GM21576 (cell line): ENCODE measurements around the gene TGFB3.
"Not testable (repeated sequence)": the region's sequence is repeated elsewhere in the genome, so short reads cannot be mapped to it uniquely, and the experiment has no call there.

Experiments used
- ATAC-seq: cut with Tn5 transposase; IDR thresholded peaks from one replicate; pipeline ENCODE4 v1.9.1; 2021; ENCODE audit warnings: mild to moderate bottlenecking, moderate library complexity; ENCODE audit not compliant: unreplicated experiment

Gene TGFB3

DNA sequence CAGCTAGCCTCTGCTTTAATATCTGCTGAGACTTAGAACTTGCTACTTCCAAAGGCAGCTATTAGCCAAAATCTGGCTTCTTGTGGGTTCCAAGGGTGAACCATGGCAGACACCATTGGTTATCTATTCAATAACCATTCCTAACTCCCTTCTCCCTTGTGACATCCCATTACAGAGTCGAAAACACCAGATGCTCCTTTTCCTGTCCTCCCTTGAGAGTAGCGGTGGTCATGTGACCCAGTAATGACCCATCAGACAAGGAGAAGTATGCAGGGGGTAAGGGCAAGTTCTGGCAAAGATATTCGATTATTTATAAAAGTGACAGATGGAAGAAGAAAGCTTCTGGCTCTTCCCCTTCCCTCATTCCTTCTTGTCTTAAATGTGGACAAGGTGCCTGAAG is 20.1 kb downstream of the TGFB3 start:
- ATAC-seq: no peak

DNA sequence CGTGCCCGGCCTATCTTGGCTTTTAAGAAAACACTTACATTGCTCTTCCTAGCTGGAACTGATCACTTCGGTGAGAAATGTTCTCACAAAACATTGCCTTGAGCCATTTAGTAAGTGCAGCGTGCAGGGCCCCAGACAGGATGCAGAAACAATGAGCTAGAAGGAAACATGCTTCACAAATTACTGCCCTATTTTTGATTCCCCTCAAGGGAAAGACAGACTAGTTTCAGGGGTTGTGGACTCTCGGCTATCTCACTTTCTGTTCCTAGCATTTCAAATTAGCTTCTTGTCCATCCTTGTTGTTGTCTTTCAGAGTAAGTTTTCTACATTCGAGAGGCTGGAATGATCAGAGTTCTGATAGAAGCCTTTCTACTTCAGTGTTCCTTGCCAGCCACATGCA is 21.6 kb downstream of the TGFB3 start:
- peak; percentile 84 for ATAC-seq

DNA sequence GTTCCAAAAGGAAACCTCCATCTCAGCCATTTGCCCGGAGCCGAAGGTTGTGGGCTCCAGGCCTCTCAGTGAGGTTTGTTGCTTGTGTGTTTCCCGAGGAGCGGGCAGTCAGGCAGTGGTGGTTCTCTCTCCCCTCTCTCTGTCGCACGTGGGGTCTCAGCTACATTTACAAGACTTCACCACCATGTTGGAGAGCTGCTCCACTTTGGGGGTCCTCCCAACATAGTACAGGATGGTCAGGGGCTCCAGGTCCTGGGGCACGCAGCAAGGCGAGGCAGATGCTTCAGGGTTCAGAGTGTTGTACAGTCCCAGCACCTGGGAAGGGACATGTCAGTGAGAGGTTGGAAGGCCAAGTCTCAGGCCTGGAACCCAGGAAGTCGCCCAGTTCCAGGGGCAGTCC is 22.8 kb downstream of the TGFB3 start:
- ATAC-seq: no peak

- no peak for ATAC-seq
Measured at GRCh38 chr14:75952489-75952888, 29.3 kb downstream of the TGFB3 start.

DNA sequence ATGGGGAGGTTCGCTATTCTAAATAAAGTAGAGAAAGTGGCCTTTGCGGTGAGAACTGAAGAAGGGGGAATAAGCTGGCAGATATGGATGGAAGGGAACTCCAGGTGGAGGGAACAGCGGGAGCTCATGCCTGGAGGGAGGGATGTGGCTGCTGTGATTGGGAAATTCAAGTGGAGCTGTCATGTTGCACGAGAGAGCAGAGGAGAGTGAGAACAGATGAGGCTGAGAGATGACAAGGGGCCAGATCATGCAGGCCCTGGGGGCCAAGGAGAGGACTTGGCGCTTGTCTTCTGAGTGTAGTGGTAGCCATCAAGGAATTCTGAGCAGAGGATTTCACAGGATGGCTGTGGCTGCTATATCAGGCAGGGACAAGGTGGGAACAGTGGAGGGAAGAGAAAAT is 35.0 kb downstream of the TGFB3 start:
- ATAC-seq: no peak

DNA sequence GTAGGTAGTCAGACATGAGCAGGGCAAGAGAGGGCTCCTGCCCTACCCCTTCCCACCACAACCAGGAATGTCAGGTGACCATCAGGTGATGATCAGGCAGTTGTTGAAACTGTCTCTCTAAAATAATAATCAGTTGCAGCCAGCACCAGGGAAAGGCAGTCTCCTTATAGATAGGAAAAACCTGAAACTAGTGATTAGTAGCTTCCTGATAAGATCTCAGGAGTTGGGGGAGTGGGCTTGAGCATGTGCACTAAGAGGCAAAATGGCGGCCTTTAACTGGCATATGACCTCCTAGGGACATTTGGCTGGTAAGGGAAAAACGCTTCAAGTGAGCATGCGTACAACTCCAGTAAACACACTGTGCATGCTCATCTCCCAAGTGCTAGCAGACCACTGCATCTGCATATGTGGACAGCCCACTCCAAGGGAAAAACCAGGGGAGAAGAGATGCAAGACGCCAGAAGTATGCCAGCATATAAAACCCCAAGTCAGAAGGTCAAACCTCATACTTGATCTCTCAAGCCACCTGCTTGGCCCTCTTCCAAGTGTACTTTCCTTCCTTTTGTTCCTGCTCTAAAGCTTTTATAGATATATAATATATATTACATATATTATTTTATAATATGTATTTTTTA is 37.1 kb downstream of the TGFB3 start:
- no peak for ATAC-seq

DNA sequence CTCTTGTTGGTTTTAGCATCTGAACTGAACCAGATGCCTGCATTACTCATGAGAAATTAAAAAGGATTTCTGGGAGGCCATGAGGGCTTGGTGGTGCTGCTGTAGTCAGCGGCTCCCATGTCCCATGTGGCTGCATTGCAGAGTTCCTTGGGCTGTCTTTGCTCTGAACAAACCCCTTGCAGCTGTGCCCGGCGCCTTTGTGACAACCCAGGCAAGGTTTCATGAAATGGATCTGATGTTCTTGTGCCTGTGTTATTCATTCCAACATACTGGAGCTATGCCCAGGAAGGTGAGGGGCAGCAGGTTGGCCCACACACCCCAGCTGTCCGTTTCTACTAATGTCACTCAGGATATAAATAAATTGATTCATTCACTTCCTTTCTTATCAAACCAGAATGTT is 40.8 kb downstream of the TGFB3 start:
- ATAC-seq: no peak

DNA sequence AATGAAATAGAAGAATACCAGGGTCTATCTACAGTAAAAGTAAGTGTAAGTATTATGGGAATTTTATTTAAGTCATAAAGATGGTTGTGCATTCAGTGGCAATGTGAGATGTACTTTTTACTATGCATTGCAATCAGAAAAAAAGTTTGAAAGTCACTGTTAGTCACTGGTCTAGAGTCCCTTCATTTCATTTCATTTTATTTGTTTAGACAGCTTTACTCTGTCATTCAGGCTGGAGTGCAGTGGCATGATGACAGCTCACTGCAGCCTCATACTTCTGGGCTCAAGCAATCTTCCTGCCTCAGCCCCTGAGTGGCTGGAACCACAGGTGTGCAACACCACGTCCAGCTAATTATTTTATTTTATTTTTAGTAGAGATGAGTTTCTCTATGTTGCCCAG is 42.6 kb downstream of the TGFB3 start:
- no peak for ATAC-seq

DNA sequence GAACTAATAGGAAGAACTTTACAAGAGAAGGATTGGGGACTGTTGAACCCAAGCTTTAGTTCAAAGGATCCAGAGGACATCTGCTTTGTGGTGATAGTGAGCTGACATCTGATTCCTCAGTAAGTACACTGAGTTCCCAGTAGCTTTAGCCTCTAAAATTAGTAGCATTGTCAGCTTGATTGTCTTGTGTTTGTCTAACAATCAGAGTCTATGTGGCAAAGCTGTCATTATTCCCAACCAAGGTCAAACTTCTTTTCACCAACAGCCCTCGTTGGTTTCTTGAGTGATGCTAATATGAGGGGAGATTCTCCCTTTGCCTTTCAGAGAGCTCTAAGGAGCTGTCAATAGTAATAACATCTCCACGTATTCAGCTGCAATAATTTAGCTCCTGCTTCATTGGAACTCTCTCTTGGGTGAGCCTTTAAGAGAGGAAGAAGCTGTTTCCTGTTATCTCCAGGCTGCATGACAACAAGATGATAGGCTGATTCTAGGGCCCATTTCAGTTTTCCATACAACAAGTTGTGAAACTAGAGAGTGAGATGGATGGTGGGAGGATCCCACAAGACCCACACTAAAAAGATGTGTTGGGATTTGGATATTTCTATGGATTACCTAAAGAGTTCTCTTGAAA is 46.7 kb downstream of the TGFB3 start:
- ATAC-seq: no peak

- ATAC-seq: no peak
Measured at GRCh38 chr14:75933712-75934296, 48.0 kb downstream of the TGFB3 start.

- ATAC-seq: no peak
Measured at GRCh38 chr14:75928690-75929181, 53.1 kb downstream of the TGFB3 start.

DNA sequence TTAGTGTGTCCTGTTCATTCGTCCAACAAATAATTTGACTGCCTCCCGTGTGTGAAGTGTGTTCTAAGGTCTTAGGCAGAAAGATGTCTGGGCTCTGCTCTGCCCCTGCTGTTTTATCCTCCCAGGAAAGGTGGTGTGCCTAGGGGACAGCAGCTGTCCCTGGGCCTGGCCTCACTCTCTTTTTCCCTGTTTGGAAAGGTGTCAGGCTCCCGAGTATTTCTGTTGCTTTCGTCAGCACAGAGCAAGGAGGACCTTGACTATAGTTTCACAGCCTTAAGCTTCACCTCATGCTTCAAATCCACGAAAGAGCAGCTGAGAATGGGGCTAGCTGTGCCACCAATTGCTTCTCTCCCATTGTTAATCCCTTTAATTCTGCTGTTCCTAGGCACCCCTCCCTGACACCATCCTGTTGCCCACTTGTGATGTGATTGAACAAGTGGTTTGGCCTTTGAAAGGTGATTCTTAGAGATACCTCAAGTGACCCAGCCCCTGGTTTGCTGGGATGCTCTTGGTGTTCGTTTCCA is 54.2 kb downstream of the TGFB3 start:
- no peak for ATAC-seq

- no peak for ATAC-seq
Measured at GRCh38 chr14:75926431-75927115, 55.2 kb downstream of the TGFB3 start.

GRCh38 chr14:75925141-75925840 is 56.5 kb downstream of the TGFB3 start:
- not testable (repeated sequence) for ATAC-seq

DNA sequence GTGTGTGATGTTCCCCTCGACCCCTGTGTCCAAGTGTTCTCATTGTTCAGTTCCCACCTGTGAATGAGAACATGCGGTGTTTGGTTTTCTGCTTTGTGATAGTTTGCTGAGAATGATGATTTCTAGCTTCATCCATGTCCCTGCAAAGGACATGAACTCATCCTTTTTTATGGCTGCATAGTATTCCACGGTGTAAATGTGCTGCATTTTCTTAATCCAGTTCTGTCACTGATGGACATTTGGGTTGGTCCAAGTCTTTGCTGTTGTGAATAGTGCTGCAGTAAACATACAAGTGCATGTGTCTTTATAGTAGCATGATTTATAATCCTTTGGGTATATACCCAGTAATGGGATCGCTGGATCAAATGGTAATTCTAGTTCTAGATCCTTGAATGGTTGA is 61.4 kb downstream of the TGFB3 start:
- ATAC-seq: not testable (repeated sequence)

DNA sequence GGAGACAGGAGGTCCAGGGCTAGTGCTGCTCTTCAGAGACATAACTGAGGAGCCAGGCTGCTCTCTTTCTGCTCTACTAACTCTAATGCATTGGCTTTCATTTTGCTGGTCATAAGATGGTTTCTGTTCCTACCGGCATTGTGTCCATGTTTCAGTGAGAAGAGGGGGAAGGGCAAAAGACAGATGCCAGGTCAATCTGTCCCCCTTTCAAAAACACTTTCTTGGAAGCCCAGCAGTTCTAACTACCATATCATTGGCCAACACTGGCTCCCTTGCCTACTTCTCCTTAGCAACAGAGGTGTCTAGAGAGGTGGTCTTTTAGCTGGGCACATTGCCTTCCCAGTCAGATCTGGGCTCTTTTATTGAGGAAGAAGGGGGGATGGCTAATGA is 63.9 kb downstream of the TGFB3 start:
- no peak for ATAC-seq

GRCh38 chr14:75917322-75917945 is 64.4 kb downstream of the TGFB3 start:
- no peak for ATAC-seq

DNA sequence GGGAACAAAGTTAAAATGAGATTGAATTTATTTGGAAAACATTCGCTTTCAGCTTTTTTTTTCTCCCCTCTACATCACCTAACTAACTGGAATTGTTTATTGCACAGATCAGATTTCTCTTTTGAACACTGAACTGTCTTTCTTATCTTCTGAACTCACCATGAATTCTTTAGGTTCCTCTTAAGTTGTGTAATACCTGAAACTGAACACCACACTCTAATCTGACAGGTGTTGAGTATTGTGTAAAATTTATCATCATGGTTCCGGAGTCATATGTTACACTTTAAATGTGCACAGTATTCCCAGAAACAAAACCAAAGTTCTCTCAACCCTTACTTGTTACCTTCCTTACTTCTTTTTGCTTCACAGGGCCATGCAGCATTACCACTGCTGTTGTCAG is 66.8 kb downstream of the TGFB3 start:
- ATAC-seq: no peak

DNA sequence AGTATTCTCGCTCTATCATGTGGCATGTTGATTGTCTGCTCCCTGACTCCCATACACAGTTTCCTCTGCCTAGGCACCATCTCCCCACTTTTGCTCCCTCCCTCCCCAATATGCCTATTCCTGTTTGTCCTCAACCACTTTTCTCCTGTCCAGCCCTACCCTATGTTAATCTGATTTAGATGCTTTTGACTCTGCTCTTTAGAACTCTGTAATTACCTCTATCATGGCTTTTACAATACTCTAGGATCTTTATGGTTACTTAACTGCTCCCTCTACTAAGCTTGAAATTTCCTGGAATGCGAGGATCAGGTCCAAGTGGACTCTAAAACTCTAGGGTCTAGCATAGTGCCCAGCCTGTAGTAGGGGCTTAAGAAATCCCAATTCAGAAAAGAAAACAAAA is 68.6 kb downstream of the TGFB3 start:
- ATAC-seq: no peak

DNA sequence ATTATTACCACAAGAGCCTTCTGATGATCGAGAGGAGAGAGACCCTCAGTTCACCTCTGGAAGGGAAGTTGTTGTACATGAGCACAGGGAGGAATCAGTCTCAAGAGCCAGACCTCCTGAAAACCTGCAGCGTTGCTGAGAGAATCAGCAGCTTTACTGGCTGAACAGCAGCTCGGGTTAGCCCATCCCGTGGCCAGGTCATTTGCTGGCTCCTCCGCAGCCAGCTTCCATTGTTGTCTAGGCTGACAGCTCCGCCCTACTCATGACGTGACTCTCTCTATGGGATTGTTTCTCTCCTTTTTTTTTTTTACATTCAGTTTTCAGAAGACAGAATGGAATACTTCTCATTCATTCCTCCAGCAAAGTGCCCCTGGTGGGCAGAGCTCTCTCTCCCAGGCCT is 69.9 kb downstream of the TGFB3 start:
- no peak for ATAC-seq

DNA sequence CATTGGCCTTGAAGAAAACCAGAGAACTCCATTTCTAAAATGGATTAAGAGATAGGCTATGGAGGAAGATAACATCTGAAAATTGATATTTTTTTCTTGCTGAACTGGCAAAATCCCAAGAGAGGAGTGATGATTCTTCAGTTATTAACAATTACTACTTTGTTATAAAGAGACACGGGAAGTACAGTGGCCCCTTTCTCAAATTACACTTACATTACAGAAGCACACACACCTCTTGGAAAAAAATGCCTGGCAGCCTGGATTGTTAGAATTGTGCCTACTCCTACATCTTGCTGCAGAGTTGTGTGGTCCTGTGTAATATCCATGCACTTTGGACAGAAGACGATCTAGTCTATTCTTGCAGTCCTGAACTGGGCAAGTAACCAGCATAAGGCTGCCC is 71.7 kb downstream of the TGFB3 start:
- no peak for ATAC-seq
